ENCODE results near the gene RPS5.

- TF ChIP-seq, protein P1, sequence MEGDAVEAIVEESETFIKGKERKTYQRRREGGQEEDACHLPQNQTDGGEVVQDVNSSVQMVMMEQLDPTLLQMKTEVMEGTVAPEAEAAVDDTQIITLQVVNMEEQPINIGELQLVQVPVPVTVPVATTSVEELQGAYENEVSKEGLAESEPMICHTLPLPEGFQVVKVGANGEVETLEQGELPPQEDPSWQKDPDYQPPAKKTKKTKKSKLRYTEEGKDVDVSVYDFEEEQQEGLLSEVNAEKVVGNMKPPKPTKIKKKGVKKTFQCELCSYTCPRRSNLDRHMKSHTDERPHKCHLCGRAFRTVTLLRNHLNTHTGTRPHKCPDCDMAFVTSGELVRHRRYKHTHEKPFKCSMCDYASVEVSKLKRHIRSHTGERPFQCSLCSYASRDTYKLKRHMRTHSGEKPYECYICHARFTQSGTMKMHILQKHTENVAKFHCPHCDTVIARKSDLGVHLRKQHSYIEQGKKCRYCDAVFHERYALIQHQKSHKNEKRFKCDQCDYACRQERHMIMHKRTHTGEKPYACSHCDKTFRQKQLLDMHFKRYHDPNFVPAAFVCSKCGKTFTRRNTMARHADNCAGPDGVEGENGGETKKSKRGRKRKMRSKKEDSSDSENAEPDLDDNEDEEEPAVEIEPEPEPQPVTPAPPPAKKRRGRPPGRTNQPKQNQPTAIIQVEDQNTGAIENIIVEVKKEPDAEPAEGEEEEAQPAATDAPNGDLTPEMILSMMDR (IDR thresholded peaks at IDR 0.05), result no peak
- no peak for TF ChIP-seq POLR2A (IDR thresholded peaks at IDR 0.05)
These were observed 29.5 kb downstream of the RPS5 start for GRCh38 chr19:58416604-58417003.
